Renal pelvis (tissue), 4 donors: ENCODE data around the gene ZBTB46. TPM values are rescaled to one million over a fixed set of nuclear protein-coding genes. Genes with fewer than 3 reads are reported as not detected.
A peak's percentile ranks its signal among the peaks of the same experiment; 100 is the strongest.

Source experiments
- DNase-seq: peaks from one replicate; pipeline ENCODE4 v3.0.0-alpha.2; 2013
- polyA plus RNA-seq, 3 donors: library from polyadenylated mRNA; unstranded; fragments of 120-200 nt; gene quantifications; one replicate each; pipeline ENCODE4 v1.2.1, GENCODE V29; 2013; ENCODE audit not compliant: insufficient read length in 3 of 3

Gene ZBTB46
- polyA plus RNA-seq, 3 donors: 16.8 to 23.5 (median 19.5) TPM

DNA sequence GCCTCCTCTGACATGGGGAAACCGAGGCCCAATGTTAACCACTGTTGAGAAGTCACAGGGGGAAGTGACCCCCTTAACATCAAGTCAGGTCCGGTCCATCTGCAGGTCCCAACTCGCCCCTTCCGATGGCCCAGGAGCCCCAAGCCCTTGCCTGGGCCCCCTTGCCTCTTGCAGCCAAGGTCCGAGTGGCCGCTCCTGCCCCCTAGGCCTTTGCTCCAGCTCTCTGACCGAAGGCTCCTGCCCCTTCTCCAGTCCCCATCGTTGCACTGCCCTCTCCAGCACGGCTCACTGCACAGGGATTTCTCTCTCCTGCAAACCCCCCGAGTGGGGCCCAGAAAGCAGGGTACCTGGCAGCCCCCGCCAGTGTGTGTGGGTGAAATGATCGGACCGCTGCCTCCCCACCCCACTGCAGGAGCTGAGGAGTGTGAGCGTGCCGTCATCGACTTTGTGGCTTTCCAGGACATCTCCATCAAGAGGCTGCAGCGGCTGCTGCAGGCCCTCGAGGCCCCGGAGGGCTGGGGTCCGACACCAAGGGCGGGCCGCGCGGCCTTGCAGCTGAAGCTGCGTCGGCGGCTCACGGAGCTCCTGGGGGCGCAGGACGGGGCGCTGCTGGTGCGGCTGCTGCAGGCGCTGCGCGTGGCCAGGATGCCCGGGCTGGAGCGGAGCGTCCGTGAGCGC, 133.1 kb downstream of the ZBTB46 start:
- DNase-seq: no peak

DNA sequence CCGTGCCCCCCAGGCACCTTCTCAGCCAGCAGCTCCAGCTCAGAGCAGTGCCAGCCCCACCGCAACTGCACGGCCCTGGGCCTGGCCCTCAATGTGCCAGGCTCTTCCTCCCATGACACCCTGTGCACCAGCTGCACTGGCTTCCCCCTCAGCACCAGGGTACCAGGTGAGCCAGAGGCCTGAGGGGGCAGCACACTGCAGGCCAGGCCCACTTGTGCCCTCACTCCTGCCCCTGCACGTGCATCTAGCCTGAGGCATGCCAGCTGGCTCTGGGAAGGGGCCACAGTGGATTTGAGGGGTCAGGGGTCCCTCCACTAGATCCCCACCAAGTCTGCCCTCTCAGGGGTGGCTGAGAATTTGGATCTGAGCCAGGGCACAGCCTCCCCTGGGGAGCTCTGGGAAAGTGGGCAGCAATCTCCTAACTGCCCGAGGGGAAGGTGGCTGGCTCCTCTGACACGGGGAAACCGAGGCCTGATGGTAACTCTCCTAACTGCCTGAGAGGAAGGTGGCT, 133.7 kb downstream of the ZBTB46 start:
- no peak for DNase-seq

GRCh38 chr20:63696628-63697356, 134.3 kb downstream of the ZBTB46 start, which contains the start of gene TNFRSF6B:
TNFRSF6B (plus strand) TSS chr20:63696652; CDS start chr20:63696768, 116 bp downstream.
- DNase-seq: no peak

- peak; percentile 45 for DNase-seq
These were observed 134.8 kb downstream of the ZBTB46 start for GRCh38 chr20:63696306-63696627.

DNA sequence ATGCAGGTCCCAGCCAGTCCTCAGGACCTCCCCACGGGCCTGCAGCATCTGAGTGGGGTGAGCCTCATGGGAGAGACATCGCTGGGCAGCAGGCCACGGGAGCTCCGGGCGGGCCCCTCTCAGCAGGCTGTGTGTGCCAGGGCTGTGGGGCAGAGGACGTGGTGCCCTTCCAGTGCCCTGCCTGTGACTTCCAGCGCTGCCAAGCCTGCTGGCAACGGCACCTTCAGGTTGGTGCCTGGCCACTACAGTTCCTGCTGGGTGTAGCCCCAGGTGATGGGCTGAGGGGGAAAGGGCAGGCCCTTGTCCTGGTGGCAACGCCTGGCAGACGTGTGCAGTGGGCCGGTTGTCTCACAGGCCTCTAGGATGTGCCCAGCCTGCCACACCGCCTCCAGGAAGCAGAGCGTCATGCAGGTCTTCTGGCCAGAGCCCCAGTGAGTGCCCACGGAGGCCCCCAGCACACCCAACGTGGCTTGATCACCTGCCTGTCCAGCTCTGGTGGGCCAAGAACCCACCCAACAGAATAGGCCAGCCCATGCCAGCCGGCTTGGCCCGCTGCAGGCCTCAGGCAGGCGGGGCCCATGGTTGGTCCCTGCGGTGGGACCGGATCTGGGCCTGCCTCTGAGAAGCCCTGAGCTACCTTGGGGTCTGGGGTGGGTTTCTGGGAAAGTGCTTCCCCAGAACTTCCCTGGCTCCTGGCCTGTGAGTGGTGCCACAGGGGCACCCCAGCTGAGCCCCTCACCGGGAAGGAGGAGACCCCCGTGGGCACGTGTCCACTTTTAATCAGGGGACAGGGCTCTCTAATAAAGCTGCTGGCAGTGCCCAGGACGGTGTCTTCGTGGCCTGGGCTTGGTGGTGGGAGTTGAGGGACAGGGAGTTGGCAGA, 135.4 kb downstream of the ZBTB46 start:
- DNase-seq: no peak

- no peak for DNase-seq
These were observed 136.3 kb downstream of the ZBTB46 start for GRCh38 chr20:63694584-63695423.

GRCh38 chr20:63693733-63694583, 137.1 kb downstream of the ZBTB46 start:
- no peak for DNase-seq

Other genes with a start within 250 kb of the ZBTB46 start
- 10 to 100 TPM; 12.4 to 14.2 (median 12.8) TPM for gene GMEB2, start 204.2 kb downstream of the ZBTB46 start, polyA plus RNA-seq
- gene STMN3, start 177.8 kb downstream of the ZBTB46 start, polyA plus RNA-seq: 10 to 100 TPM; 28.6 to 38.0 (median 32.7) TPM
- 10 to 100 TPM; 17.6 to 23.8 (median 19.1) TPM for gene RTEL1, start 173.0 kb downstream of the ZBTB46 start, polyA plus RNA-seq
- 1 to 10 TPM; 2.8 to 2.9 (median 2.8) TPM for gene TNFRSF6B, start 134.6 kb downstream of the ZBTB46 start, polyA plus RNA-seq
- gene ARFRP1, start 123.3 kb downstream of the ZBTB46 start, polyA plus RNA-seq: 10 to 100 TPM; 33.8 to 39.7 (median 37.2) TPM
- gene ZGPAT, start 123.2 kb downstream of the ZBTB46 start, polyA plus RNA-seq: 10 to 100 TPM; 24.2 to 28.9 (median 24.8) TPM
- gene LIME1, start 94.6 kb downstream of the ZBTB46 start, polyA plus RNA-seq: 10 to 100 TPM; 11.8 to 13.4 (median 12.4) TPM
- 100 to 1,000 TPM; 107 to 147 (median 140) TPM for gene SLC2A4RG, start 91.5 kb downstream of the ZBTB46 start, polyA plus RNA-seq
- gene ABHD16B, start 30.2 kb upstream of the ZBTB46 start, polyA plus RNA-seq: not detected
- 100 to 1,000 TPM in 1 of 3 donors, 10 to 100 TPM in 2; 85.7 to 102 (median 94.7) TPM for gene TPD52L2, start 34.0 kb upstream of the ZBTB46 start, polyA plus RNA-seq
- 10 to 100 TPM; 30.3 to 35.8 (median 34.7) TPM for gene DNAJC5, start 63.9 kb upstream of the ZBTB46 start, polyA plus RNA-seq
- 10 to 100 TPM; 54.0 to 66.1 (median 64.6) TPM for gene UCKL1, start 125.2 kb upstream of the ZBTB46 start, polyA plus RNA-seq
- gene ZNF512B, start 138.7 kb upstream of the ZBTB46 start, polyA plus RNA-seq: 10 to 100 TPM; 30.5 to 35.0 (median 32.6) TPM
- 10 to 100 TPM; 10.0 to 12.0 (median 11.1) TPM for gene SAMD10, start 148.4 kb upstream of the ZBTB46 start, polyA plus RNA-seq
- 10 to 100 TPM; 87.4 to 97.2 (median 92.1) TPM for gene PRPF6, start 149.9 kb upstream of the ZBTB46 start, polyA plus RNA-seq
- gene C20orf204, start 204.9 kb upstream of the ZBTB46 start, polyA plus RNA-seq: 1 to 10 TPM; 1.3 to 1.5 (median 1.3) TPM
- gene SOX18, start 218.4 kb upstream of the ZBTB46 start, polyA plus RNA-seq: 10 to 100 TPM in 2 of 3 donors, 1 to 10 TPM in 1; 8.0 to 14.1 (median 13.0) TPM
- 10 to 100 TPM; 88.2 to 97.1 (median 93.6) TPM for gene TCEA2, start 231.9 kb upstream of the ZBTB46 start, polyA plus RNA-seq
- 1 to 10 TPM; 6.0 to 7.9 (median 6.7) TPM for gene RGS19, start 248.3 kb upstream of the ZBTB46 start, polyA plus RNA-seq
- gene OPRL1, start 248.8 kb upstream of the ZBTB46 start, polyA plus RNA-seq: 1 to 10 TPM in 2 of 3 donors, under 1 TPM in 1; 0.94 to 1.2 (median 1.1) TPM